NCI-H510A treated with DMSO at 0.1 percent for 48 hours (cell line): ENCODE data around the gene PRICKLE3.
"Not testable (repeated sequence)": the region's sequence is repeated elsewhere in the genome, so short reads cannot be mapped to it uniquely, and the experiment has no call there.

Experiments
- DNase-seq: peaks from one replicate; lab custom pipeline; 2025; lab: John Stamatoyannopoulos, UW

The PRICKLE3 gene

DNA sequence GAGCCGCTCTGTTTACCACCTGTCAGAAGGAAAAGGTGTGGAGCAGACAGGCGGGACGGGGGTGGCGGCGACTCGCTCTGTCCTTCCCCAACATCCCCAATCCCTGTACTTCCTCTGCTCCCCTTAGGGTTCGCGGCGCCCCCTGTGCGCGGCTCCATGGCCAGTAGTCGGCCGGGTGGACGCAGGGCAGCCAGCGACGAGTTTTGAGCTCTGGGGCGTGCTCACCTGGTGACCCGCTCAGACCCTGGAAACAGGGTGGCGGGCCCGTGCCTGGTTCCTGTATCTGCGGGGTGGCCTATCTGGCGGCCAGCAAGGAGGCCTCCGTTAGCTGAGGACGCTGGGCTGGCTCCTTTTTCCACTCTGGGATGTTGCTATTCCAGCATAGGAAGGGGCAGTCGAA is 29.0 kb downstream of the PRICKLE3 start:
- DNase-seq, result no peak

DNA sequence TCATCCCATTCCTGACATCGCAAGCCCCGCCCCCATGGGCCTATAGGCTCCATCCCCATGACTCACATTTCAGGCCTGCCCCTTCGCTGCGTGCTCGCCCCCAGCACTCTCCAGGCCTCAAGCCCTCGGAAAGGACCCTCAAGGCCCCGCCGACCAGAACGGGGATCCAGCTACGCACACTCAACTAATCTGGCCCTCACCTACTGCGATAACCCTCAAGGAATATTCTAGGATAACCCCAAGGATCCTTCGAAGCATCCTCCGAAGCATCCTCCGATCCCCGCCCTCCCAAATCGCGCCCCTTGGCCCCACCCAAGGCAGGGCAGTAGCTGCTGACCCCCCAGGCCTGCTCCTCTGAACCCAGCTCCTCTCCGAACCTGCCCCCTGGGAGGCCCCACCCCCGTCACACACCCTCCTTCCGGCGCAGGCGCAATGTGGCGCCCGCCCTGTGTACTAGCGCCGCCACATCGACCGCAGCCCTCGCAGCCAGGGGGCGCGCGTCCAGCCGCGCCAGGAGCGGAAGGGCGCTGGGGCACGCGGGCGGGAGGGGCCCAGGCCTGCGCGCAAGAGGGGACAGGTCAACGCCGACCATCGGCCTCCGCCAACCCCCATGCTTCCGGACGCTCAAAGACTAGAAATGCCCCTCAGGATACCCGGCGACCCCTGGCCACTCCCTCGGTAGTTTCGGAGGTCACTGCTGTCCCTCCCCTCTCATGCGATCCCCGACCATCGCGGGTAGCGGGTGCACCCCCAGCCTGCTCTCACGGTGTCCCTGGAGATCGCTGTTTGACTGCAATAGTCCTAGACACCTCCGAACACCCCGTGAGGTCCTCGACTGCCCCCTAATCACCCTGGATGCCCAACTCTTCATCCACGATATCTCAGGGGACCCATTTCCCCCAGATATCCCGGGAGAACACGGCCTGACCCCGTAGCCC is 30.0 kb downstream of the PRICKLE3 start:
- peak; percentile 60 for DNase-seq

DNA sequence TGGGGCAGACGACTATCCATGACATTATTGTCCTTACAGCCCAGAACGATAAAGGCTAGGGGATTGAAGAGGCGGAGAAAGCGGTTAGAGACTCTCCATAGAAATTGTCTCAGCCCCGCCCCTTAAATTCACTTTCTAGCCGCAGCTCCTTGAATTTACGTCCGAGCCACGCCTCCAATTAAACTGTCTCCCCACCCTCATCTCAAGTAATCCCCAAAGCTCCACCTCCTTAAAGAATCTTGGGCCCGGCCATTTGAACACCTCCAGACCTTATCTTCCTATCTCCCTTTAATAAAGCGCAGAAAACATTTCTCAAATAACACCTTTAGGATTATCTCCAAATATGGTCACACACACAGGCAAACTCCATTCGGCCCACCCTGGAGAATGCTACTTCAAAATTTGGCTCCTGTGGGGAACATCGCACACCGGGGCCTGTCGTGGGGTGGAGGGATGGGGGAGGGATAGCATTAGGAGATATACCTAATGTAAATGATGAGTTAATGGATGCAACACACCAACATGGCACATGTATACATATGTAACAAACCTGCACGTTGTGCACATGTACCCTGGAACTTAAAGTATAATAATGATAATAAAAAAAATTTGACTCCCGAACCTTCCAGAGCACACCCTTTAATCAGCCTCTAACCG is 30.8 kb downstream of the PRICKLE3 start:
- peak; percentile 56 for DNase-seq

DNA sequence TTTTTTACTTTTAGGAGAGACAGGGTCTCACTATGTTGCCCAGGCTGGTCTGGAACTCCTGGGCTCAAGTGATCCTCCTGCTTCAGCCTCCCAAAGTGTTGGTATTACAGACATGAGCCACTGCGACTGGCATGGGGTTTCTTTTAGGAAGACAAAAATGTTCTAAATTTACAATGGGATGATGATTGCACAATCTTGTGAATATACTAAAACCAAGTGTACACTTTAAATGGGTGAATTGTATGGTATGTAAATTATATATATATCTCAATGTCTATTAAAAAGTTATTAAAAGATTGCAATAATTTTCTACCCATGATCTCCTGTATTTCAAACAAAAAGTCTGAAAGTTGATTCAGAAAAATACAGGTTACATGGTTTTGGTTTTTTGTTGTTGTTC is 32.7 kb downstream of the PRICKLE3 start:
- DNase-seq, result no peak

GRCh38 chrX:49149291-49149690 is 36.9 kb downstream of the PRICKLE3 start:
- DNase-seq, result not testable (repeated sequence)

GRCh38 chrX:49148390-49149100 is 37.6 kb downstream of the PRICKLE3 start:
- DNase-seq, result not testable (repeated sequence)

- no peak for DNase-seq
These were observed 38.2 kb downstream of the PRICKLE3 start for GRCh38 chrX:49147936-49148335.

GRCh38 chrX:49147282-49147681 is 38.9 kb downstream of the PRICKLE3 start:
- no peak for DNase-seq

GRCh38 chrX:49143154-49143553 is 43.0 kb downstream of the PRICKLE3 start:
- not testable (repeated sequence) for DNase-seq

DNA sequence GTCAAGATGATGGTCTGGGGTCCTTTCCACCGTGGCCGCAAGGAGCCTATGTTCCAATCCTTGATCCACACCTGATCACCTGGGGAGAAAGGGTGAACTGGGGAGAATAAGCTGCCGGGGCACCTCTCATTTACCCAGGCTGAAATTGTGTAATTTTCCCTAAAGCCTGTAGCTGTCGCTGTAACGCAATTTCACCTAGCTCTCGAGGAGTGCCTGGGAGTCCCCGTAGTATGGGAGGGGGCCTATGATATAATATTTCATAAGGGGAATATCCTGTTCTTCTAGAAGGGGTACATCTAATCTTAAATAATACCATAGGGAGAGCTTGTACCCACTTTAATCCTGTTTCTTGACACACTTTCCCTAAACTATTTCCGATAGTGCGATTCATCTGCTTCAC is 43.9 kb downstream of the PRICKLE3 start:
- not testable (repeated sequence) for DNase-seq

- DNase-seq, result no peak
These were observed 46.5 kb downstream of the PRICKLE3 start for GRCh38 chrX:49139713-49140112.

GRCh38 chrX:49137492-49137891 is 48.7 kb downstream of the PRICKLE3 start:
- DNase-seq, result no peak

DNA sequence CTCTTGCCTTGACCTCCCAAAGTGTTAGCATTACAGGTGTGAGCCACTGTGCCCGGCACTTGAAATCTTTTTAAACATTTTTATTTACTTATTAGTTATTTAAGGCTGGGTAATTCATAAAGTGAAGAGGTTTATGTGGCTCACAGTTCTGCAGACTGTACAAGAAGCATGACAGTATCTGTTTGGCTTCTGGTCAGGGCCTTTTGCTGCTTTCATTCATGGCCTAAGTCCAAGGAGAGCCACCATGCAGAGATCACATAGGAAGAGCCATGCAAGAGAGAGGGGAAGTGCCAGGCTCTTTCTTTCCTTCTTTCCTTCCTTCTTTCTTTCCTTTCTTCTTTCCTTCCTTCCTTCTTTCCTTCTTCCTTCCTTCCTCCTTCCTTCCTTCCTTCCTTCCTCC is 52.4 kb downstream of the PRICKLE3 start:
- DNase-seq, result no peak

GRCh38 chrX:49132275-49132674 is 53.9 kb downstream of the PRICKLE3 start:
- DNase-seq, result not testable (repeated sequence)

GRCh38 chrX:49129427-49129826 is 56.7 kb downstream of the PRICKLE3 start:
- no peak for DNase-seq

DNA sequence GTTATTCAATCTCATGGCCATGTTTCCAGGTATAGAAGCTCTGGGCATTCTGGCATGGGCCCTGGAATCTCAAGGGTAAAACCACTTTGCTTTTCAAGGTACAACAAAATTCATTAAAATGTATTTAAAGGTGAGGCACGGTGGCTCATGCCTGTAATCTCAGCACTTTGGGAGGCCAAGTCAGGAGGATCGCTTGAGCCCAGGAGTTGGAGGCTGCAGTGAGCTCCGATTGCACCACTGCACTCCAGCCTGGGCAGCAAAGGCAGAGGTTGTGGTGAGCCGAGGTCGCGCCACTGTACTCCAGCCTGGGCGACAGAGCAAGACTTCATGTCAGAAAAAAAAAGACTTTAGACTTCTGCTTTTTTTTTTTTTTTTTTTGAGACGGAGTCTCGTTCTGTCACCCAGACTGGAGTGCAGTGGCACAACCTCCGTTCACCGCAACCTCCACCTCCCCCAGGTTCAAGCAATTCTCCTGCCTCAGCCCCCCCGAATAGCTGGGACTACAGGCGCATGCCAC is 58.4 kb downstream of the PRICKLE3 start:
- not testable (repeated sequence) for DNase-seq
